ENCODE measurements around the gene UBC.
A peak's percentile ranks its signal among the peaks of the same experiment; 100 is the strongest.
"Not testable (repeated sequence)": the region's sequence is repeated elsewhere in the genome, so short reads cannot be mapped to it uniquely, and the experiment has no call there.

The UBC gene

GRCh38 chr12:124883263-124884130, 31.0 kb downstream of the UBC start:
- no peak for DNase-seq

GRCh38 chr12:124881123-124881522, 33.3 kb downstream of the UBC start:
- DNase-seq: peak; percentile 40 to 53

- DNase-seq: not testable (repeated sequence)
These were observed 34.1 kb downstream of the UBC start for GRCh38 chr12:124880335-124880734.

- no peak for DNase-seq
These were observed 35.5 kb downstream of the UBC start for GRCh38 chr12:124878795-124879516.

GRCh38 chr12:124877423-124877822, 37.0 kb downstream of the UBC start:
- no peak for DNase-seq

- DNase-seq: no peak
These were observed 38.3 kb downstream of the UBC start for GRCh38 chr12:124876171-124876570.

- no peak for DNase-seq
These were observed 38.7 kb downstream of the UBC start for GRCh38 chr12:124875803-124876132.

GRCh38 chr12:124874988-124875802, 39.3 kb downstream of the UBC start:
- DNase-seq: no peak

- DNase-seq: no peak
These were observed 40.3 kb downstream of the UBC start for GRCh38 chr12:124874188-124874587.

GRCh38 chr12:124872068-124872719, 42.3 kb downstream of the UBC start:
- DNase-seq: no peak

- no peak for DNase-seq
These were observed 43.2 kb downstream of the UBC start for GRCh38 chr12:124871297-124871696.

- no peak for DNase-seq
These were observed 43.9 kb downstream of the UBC start for GRCh38 chr12:124870515-124870914.

GRCh38 chr12:124869059-124869665, 45.3 kb downstream of the UBC start:
- DNase-seq: peak; percentile 84 to 89

- DNase-seq: peak; percentile 65 to 70
These were observed 46.0 kb downstream of the UBC start for GRCh38 chr12:124868252-124869058.

GRCh38 chr12:124867401-124867930, 47.0 kb downstream of the UBC start:
- DNase-seq: no peak

GRCh38 chr12:124866883-124867400, 47.5 kb downstream of the UBC start:
- no peak for DNase-seq

GRCh38 chr12:124866195-124866882, 48.1 kb downstream of the UBC start:
- no peak for DNase-seq

GRCh38 chr12:124865728-124866127, 48.7 kb downstream of the UBC start:
- no peak for DNase-seq

GRCh38 chr12:124864326-124864752, 50.1 kb downstream of the UBC start:
- no peak for DNase-seq

All from Kasumi-1 (cell line).